ENCODE data around the gene TMEM38A.
"Not testable (repeated sequence)": the region's sequence is repeated elsewhere in the genome, so short reads cannot be mapped to it uniquely, and the experiment has no call there.

The TMEM38A gene

GRCh38 chr19:16638666-16639065, 22.3 kb upstream of the TMEM38A start:
- DNase-seq, result no peak

GRCh38 chr19:16640951-16641350, 20.0 kb upstream of the TMEM38A start:
- DNase-seq, result no peak

- no peak for DNase-seq
Measured at GRCh38 chr19:16641695-16642094, 19.2 kb upstream of the TMEM38A start.

- DNase-seq, result no peak
Measured at GRCh38 chr19:16645140-16645539, 15.8 kb upstream of the TMEM38A start.

GRCh38 chr19:16649734-16650133, 11.2 kb upstream of the TMEM38A start:
- DNase-seq, result no peak

- DNase-seq, result no peak
Measured at GRCh38 chr19:16650821-16651220, 10.1 kb upstream of the TMEM38A start.

- not testable (repeated sequence) for DNase-seq
Measured at GRCh38 chr19:16651421-16652188, 9.3 kb upstream of the TMEM38A start.

GRCh38 chr19:16652854-16653253, 8.1 kb upstream of the TMEM38A start:
- no peak for DNase-seq

GRCh38 chr19:16654140-16654539, 6.8 kb upstream of the TMEM38A start:
- DNase-seq, result no peak

GRCh38 chr19:16654627-16655026, 6.3 kb upstream of the TMEM38A start:
- DNase-seq, result no peak

- no peak for DNase-seq
Measured at GRCh38 chr19:16655727-16656126, 5.2 kb upstream of the TMEM38A start.

GRCh38 chr19:16657384-16657783, 3.6 kb upstream of the TMEM38A start:
- DNase-seq, result no peak

GRCh38 chr19:16659464-16659831, 1.5 kb upstream of the TMEM38A start:
- DNase-seq, result no peak

GRCh38 chr19:16659832-16660708, 869 bp upstream of the TMEM38A start, which contains the start of gene SMIM7:
SMIM7 (minus strand) TSS chr19:16660144; CDS start chr19:16660110, 34 bp downstream.
- DNase-seq, result peak; percentile 98

- no peak for DNase-seq
Measured at GRCh38 chr19:16661480-16662034, 618 bp downstream of the TMEM38A start.

- no peak for DNase-seq
Measured at GRCh38 chr19:16668176-16668575, 7.2 kb downstream of the TMEM38A start.

- DNase-seq, result not testable (repeated sequence)
Measured at GRCh38 chr19:16668702-16669101, 7.8 kb downstream of the TMEM38A start.

GRCh38 chr19:16670291-16670690, 9.4 kb downstream of the TMEM38A start:
- DNase-seq, result no peak

- no peak for DNase-seq
Measured at GRCh38 chr19:16671652-16672274, 10.8 kb downstream of the TMEM38A start.

GRCh38 chr19:16673231-16673630, 12.3 kb downstream of the TMEM38A start:
- no peak for DNase-seq

- not testable (repeated sequence) for DNase-seq
Measured at GRCh38 chr19:16673839-16674238, 12.9 kb downstream of the TMEM38A start.

GRCh38 chr19:16676101-16676798, 15.3 kb downstream of the TMEM38A start:
- no peak for DNase-seq

GRCh38 chr19:16677055-16677454, 16.1 kb downstream of the TMEM38A start:
- DNase-seq, result no peak
